Left ventricle myocardium inferior (tissue), 1 donor: ENCODE data around the gene CD82. TPM values are rescaled to one million over a fixed set of nuclear protein-coding genes. Genes with fewer than 3 reads are reported as not detected.

Source experiments
- DNase-seq: peaks from one replicate; pipeline ENCODE4 v3.0.0-alpha.2; 2020
- H3K27ac ChIP-seq: fragments of 200-600 bp; replicated peaks from 2 replicates; pipeline ENCODE4 v1.8.0; 2021
- H3K27me3 ChIP-seq: fragments of 200-600 bp; 2 replicates; pipeline ENCODE4 v1.8.0; 2021; ENCODE audit warnings: low read depth
- H3K36me3 ChIP-seq: fragments of 200-600 bp; 2 replicates; pipeline ENCODE4 v1.8.0; 2021
- H3K4me1 ChIP-seq: fragments of 200-600 bp; 2 replicates; pipeline ENCODE4 v1.8.0; 2021
- H3K4me3 ChIP-seq: fragments of 200-600 bp; 2 replicates; pipeline ENCODE4 v1.8.0; 2021; ENCODE audit warnings: mild to moderate bottlenecking, moderate library complexity
- H3K9me3 ChIP-seq: fragments of 200-600 bp; replicated peaks from 2 replicates; pipeline ENCODE4 v1.8.0; 2021
- intact Hi-C: fragments of 100-400 bp; cut with micrococcal nuclease; formaldehyde crosslinking; loops from one replicate; pipeline ENCODE4 v1.11.0; 2022
- total RNA-seq: library from RNA; stranded (reverse); fragmentation: NEBNext Ultra II Directional; extraction: Animal tissue kit (Norgen Biotek cat#: 25700); gene quantifications from one replicate; pipeline ENCODE4 v1.2.1, GENCODE V29; 2021
- TF ChIP-seq, protein P1 (sequence below): fragments of 200-600 bp; IDR thresholded peaks from 2 replicates; pipeline ENCODE4 v1.8.0; 2021; ENCODE audit warnings: antibody characterized with exemption, mild to moderate bottlenecking, borderline replicate concordance
- donor health status: DM: no; HTN: yes; CAD: no; lungs with severe emphysema.

The CD82 gene
- total RNA-seq, 1 donor from 2014 or later, result 49.6 TPM

DNA sequence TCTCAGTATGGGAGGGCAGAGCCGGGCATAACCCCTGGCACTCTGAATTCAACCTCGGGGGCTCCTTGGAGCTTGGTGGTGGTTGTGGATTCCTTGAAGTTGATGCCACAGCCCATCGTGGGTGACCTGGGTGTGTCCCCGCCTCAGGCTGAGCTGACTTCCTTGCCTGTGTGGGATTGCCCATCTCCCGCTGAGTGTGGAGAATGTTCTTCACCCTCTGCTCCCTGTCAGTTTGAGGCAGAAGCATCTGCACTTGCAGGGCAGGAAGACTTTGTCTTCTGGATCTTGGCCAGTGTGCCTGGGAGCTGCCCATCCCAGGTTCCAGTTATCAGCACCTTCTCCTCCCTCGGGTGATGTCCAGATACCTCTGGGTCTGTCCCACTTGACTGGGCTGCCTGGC, 25.3 kb downstream of the CD82 start:
- intact Hi-C loops, result no loop called here
- Histone ChIP-seq H3K4me1 (peaks cover 42% of the 10 kb centered on the region), H3K4me3 (no peak overlapping the region), H3K27ac (peak overlapping the region; percentile 18), H3K9me3 (no peaks in the 10 kb centered on the region), H3K27me3 (no peaks in the 10 kb centered on the region), H3K36me3 (peaks cover 6% of the 10 kb centered on the region)
- DNase-seq, result no peak
- TF ChIP-seq, protein P1, sequence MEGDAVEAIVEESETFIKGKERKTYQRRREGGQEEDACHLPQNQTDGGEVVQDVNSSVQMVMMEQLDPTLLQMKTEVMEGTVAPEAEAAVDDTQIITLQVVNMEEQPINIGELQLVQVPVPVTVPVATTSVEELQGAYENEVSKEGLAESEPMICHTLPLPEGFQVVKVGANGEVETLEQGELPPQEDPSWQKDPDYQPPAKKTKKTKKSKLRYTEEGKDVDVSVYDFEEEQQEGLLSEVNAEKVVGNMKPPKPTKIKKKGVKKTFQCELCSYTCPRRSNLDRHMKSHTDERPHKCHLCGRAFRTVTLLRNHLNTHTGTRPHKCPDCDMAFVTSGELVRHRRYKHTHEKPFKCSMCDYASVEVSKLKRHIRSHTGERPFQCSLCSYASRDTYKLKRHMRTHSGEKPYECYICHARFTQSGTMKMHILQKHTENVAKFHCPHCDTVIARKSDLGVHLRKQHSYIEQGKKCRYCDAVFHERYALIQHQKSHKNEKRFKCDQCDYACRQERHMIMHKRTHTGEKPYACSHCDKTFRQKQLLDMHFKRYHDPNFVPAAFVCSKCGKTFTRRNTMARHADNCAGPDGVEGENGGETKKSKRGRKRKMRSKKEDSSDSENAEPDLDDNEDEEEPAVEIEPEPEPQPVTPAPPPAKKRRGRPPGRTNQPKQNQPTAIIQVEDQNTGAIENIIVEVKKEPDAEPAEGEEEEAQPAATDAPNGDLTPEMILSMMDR, result no peak

DNA sequence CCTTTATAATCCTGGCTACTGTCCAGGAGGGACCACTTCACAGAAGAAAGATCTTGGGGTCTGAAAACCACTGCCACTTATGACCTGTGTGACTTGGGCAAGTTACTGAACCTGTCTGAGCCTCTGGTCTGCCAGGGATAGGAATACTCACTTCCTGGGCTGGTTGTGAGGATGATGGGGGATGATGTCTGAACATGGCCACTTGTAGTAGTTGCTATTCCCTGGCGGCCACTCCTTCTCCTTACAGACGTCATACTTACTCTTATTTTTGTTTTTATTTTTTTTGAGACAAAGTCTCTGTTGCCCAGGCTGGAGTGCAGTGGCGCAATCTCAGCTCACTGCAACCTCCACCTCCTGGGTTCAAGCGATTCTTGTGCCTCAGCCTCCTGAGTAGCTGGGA, 26.1 kb downstream of the CD82 start:
- Histone ChIP-seq H3K27ac (peak overlapping the region; percentile 18), H3K36me3 (peaks cover 6% of the 10 kb centered on the region), H3K9me3 (no peaks in the 10 kb centered on the region), H3K4me1 (peaks cover 48% of the 10 kb centered on the region), H3K27me3 (no peaks in the 10 kb centered on the region), H3K4me3 (no peak overlapping the region)
- intact Hi-C loops, result no loop called here
- TF ChIP-seq, protein P1, result no peak
- DNase-seq, result no peak

DNA sequence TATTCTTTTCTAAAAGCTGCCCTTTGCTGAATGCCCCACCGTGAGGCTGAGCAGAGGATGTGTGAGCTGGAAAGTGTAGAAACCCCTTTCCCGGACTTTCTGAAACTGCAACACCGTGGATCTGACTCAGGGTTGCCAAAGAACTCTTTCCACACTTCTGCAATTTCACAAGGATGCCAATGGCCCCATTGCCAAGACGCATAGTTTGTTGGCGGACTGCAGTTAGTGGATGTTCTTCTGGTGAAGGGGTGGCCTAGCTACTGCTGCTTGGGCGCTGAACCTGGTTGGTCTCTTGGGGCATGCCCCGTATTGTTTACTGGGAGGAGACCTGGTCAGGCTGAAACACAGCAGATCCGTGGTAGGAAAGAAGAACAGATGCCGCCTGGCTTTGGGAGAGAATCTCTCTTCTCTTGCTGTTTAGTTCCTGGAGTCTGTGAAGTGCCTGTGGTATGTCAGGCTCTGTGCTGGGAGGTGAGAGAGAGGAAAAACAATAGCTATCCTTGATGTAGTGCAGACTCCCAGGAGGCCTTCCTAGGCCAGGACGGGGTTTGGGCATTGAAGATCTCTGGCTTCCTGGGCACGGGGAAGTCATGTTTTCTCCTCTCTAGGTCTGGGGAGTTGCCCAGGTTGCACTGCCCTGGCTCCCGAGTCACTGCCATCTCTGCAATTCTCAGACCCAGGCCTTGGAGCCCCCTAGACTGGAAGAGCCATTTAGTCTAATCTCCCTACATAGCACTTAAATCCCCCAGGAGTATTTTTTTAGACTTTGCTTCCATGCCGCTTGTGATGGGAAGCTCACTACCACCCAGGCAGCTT, 26.9 kb downstream of the CD82 start:
- Histone ChIP-seq H3K4me3 (no peak overlapping the region), H3K36me3 (peaks cover 6% of the 10 kb centered on the region), H3K4me1 (peaks cover 56% of the 10 kb centered on the region), H3K9me3 (no peaks in the 10 kb centered on the region), H3K27me3 (no peaks in the 10 kb centered on the region), H3K27ac (peak overlapping the region; percentile 12)
- intact Hi-C loops, result no loop called here
- DNase-seq, result no peak
- TF ChIP-seq, protein P1, result no peak

DNA sequence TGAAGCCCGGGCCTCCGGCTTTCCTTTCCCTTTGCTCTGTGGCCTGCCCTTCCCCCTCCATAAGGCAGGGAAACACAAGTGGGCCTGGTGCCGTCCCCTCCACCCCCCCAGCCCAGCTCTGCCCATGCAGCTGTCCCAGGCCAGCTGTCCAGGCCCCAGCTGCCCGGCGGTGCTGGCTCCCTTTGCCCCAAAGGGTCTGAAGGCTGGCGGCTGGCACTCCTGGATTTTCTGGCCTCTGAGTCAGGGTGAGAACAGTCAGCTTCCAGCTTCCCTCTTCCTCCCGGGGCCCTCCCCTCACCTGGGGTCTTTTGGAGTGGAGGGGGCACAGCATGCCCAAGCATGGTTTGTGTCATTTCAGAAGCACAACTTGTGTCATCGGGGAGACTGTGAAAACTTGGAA, 27.8 kb downstream of the CD82 start:
- Histone ChIP-seq H3K36me3 (no peaks in the 10 kb centered on the region), H3K4me3 (no peak overlapping the region), H3K27ac (peak overlapping the region; percentile 12), H3K9me3 (no peaks in the 10 kb centered on the region), H3K4me1 (peaks cover 65% of the 10 kb centered on the region), H3K27me3 (no peaks in the 10 kb centered on the region)
- no peak for DNase-seq
- TF ChIP-seq, protein P1, result no peak
- intact Hi-C loops, result no loop called here

DNA sequence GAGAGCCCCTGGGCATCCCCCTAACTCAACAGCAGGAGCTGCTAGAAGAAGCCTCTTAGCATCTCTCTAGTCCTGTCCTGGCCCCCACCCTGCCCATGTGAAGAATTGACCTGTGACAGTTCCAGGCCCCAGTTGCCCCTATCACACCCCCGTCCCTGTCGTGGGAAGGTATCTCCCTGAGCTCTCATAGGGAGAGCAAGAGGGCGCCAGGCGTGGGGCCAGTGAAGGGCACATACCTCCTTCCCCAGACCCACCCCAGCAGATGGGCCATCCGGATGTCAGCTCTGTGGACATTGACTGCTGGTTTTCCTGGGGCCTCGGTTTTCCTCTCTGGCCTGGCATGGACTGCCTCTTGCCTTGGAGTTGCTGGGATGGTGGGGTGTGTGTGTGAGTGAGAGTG, 29.5 kb downstream of the CD82 start:
- Histone ChIP-seq H3K9me3 (no peaks in the 10 kb centered on the region), H3K27me3 (no peaks in the 10 kb centered on the region), H3K36me3 (no peaks in the 10 kb centered on the region), H3K4me3 (no peak overlapping the region), H3K4me1 (peaks cover 76% of the 10 kb centered on the region), H3K27ac (peak overlapping the region; percentile 33)
- no peak for DNase-seq
- TF ChIP-seq, protein P1, result no peak
- intact Hi-C loops, result no loop called here
